Caki2 (cell line): Measurements from ENCODE around the gene ATP1A2. TPM values are rescaled to one million over a fixed set of nuclear protein-coding genes. Genes with fewer than 3 reads are reported as not detected.

Experiments used
- DNase-seq: peaks from one replicate; pipeline ENCODE4 v3.0.0-alpha.2; 2015; ENCODE audit warnings: low read depth
- in situ Hi-C: cut with HindIII; loops from 2 replicates; pipeline ENCODE4 v1.10.0; 2016; ENCODE audit warnings: low sequenced_read_pairs, low pct_unique_long_range_greater_than_20kb, mixed read lengths
- total RNA-seq: library from RNA; depleted of rRNA; stranded (reverse); fragments of >200 nt; shearing (Covaris generic); gene quantifications from 2 replicates; pipeline ENCODE4 v1.2.3, GENCODE V29; 2014; ENCODE audit warnings: low replicate concordance

ATP1A2 gene
- total RNA-seq, 1 experiment from 2014 or later, result not detected

DNA sequence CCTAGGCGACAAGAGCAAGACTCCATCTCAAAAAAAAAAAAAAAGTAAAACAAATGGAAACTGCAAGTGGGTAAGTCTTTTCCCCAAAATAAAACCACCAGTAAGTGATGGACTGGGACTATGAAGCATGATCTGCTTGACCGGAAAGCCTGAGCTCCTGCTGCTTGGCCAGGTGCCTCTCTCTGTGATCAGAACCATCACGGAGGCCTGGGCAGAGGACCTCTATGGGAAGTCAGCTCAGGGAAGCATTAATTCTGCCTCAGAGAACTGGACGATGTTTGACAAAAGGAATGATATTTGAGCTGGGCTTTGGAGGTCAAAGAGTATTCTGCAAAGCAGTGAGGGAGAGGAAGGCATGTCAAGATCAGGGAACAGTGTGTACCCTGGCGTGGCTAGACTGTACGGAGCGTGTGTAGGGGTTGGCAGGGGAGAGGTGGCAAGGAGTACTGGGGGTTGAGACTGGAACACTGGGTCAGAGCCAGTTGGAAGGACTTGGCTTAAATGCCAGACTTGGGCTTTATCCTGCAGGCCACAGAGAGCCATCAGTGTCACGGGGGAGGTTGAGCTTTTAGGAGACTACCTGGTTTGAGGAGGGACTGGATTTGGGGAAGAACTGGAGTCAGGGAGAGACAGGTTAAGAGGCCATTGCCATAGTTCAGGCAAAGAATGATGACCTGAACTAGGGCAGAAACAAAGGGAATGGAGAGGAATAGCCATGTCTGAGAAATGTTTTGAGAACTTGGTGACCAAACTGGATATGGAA lies 16.4 kb downstream of the ATP1A2 start:
- DNase-seq, result no peak
- in situ Hi-C loops, result no loop called here

DNA sequence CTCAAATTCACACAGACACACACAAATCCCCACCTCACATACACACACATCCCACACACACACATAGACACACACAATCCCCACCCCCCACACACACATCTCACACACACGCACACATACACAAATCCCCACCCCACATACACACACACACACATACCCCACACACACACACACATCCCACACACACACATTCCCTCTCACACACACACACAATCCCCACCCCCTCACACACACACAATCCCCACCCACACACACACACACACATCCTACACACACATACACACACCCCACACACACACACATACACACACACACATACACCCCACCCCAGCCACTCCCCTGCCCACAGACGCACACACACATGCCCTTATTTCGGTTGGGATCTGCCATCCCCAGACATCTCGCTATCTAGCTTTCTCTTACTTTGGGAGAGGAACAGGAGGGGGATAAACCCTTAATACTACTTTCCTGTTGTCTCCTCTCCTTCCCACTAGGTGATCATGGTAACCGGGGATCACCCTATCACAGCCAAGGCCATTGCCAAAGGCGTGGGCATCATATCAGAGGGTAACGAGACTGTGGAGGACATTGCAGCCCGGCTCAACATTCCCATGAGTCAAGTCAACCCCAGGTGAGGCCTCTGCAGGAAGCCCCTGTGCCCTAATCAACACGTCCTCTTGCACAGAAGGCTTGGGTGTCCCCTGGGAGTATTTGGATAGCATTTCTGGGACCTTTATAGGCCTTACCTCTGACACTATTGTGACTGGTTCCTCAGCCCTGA lies 18.6 kb downstream of the ATP1A2 start:
- DNase-seq, result no peak
- in situ Hi-C loops, result no loop called here

DNA sequence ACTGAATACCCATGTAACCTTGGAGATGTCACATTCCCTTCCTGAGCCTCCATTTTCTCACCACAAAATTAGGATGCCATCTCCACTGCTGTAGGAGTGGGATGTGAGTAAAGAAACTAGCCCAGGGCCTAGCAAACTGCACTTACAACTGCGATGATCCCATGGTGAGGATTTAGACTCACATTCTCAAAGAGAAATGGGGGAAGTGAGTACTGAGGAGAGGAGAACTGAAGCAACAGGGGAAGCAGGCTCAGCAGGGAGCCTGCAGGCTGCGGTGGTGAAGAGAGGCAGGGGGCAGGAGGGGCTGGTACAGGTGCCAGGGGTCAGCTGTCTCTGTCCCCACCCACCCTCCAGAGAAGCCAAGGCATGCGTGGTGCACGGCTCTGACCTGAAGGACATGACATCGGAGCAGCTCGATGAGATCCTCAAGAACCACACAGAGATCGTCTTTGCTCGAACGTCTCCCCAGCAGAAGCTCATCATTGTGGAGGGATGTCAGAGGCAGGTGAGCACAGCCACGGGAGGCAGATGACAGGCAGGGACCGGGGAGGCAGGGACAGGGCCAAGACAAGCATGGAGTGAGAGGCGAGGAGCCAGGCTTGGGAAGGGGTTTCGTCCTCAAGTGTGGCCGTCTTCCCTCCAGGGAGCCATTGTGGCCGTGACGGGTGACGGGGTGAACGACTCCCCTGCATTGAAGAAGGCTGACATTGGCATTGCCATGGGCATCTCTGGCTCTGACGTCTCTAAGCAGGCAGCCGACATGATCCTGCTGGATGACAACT lies 19.4 kb downstream of the ATP1A2 start:
- in situ Hi-C loops, result no loop called here
- no peak for DNase-seq

DNA sequence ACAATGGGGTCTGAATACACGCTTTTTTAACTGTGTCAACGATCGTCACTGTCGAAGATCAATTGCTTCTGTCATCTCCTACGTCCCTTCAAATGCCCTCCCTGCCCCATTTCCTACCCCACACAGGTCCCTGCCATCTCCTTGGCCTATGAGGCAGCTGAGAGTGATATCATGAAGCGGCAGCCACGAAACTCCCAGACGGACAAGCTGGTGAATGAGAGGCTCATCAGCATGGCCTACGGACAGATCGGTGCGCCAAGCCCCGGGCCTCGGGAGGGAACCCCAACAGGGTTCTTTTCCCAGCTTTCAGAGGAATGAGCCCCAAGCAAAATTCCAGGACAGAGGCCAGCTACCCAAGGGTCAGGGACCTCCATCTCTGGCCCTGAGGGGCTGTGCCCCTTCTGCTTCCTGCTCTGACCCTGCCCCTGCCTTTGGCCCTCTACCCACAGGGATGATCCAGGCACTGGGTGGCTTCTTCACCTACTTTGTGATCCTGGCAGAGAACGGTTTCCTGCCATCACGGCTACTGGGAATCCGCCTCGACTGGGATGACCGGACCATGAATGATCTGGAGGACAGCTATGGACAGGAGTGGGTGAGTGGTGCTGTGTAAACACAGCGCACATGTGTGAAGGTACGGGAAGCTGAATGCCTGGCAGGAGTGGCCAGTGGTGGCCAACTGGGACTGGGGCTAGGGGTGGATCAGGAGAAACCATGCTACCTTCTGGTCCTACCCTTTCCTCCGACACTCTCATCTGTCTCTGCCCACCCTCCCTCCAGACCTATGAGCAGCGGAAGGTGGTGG lies 20.8 kb downstream of the ATP1A2 start:
- in situ Hi-C loops, result no loop called here

DNA sequence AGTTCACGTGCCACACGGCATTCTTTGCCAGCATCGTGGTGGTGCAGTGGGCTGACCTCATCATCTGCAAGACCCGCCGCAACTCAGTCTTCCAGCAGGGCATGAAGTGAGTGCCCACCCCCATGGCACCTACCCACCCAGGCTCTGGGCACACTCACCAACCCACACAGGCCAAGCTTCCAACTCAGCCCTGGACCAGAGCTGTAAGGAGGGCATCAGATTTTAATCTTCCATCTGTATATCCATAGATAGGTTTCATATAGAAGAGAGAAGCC lies 21.3 kb downstream of the ATP1A2 start:
- DNase-seq, result no peak
- in situ Hi-C loops, result no loop called here

More for the DNA sequence above, 20.8 kb downstream of the ATP1A2 start:
- no peak for DNase-seq

DNA sequence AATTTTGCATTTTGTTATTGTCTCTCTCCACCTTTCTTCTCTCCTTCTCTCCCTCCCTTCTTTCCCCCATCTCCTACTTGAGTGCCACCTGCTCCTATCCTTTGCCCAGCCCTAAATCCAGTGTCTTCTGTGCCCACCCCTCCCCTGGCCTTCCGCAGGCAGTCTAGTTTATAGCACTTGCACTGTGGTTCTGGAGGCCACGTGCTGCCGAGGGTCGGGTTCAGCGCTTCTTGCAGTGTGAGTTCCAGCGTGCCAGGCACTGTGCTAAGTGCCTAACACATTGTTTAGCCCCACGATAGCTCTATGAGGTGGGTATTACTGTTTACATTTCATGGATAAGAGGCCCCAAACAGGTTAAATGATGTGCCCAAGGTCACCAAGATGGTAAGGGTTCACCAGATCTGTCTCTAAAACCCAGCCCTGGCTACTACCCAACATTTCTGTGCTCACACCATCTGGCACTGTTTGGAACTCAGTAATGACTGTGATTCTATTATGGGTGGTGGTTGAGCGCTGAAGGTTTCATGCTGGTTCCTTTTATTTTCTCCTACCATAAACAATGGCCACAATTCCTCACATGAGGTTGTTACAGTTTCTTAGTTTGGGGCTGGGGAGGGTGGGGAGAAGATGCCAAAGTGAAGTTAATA lies 21.8 kb downstream of the ATP1A2 start:
- in situ Hi-C loops, result no loop called here
- DNase-seq, result no peak

DNA sequence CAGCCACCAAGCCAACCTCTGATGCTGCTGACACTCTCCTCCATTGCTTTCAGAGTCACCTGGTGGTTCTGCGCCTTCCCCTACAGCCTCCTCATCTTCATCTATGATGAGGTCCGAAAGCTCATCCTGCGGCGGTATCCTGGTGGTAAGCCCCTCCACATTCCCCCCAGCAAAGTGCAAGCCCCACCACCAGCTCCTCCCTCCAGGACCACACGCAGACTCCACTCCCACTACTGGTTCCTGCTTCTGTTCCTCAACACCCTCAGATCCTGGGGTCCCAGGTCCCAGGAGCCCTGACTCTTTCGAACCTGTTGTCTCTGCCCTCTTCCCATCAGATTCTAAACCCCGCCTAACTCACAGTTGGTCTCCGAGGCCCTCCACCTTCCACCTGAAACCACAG lies 24.3 kb downstream of the ATP1A2 start:
- DNase-seq, result no peak
- in situ Hi-C loops, result no loop called here

DNA sequence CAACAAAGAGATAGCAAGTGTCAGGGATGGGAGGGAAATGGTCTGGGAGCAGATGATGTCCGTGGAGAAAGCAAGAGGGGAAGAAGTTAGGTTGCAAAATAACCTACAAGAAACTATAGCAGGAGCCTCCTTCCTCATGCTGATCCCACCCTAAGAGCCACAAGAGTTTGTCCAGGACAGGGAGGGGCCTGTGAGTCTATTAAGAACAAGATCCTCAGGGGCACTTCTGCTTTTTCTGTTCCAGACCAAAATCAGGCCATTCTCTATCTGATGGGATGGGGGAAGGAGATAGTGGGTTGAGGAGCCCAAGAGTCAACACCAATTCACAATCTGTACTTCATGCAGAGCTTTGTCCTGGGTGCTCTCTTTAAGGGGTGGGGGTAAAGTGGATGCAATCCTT lies 28.1 kb downstream of the ATP1A2 start:
- in situ Hi-C loops, result no loop called here
- no peak for DNase-seq

DNA sequence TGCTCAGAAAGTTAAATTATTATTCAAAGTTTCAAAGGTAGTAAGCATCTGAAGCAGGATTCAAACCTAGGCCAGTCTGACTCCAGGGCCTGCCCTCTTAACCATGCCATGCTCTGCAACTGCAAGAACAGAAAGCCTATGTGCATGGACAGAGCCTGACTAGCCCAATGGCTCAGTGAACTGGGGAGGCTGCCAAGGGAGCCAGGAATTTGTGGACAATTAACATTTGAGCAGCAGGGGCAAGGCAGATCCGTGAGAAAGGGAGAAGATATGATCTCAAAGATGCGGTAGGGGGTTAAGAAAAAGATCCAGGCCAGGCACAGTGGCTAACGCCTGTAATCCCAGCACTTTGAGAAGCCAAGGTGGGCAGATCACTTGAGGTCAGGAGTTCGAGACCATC lies 29.4 kb downstream of the ATP1A2 start:
- DNase-seq, result no peak
- in situ Hi-C loops, result no loop called here

DNA sequence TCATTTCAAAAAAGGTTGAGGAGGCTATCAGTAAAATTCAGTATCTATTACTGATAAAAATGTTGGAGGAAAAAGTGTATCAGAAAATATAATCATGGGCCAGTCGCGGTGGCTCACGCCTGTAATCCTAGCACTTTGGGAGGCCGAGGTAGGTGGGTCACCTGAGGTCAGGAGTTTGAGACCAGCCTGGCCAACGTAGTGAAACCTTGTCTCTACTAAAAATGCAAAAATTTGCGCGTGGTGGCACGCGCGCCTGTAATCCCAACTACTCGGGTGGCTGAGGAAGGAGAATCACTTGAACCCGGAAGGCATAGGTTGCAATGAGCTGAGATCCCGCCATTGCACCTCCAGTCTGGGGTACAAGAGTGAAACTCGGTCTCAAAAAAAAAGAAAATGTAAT lies 30.5 kb downstream of the ATP1A2 start:
- in situ Hi-C loops, result no loop called here
- DNase-seq, result no peak

DNA sequence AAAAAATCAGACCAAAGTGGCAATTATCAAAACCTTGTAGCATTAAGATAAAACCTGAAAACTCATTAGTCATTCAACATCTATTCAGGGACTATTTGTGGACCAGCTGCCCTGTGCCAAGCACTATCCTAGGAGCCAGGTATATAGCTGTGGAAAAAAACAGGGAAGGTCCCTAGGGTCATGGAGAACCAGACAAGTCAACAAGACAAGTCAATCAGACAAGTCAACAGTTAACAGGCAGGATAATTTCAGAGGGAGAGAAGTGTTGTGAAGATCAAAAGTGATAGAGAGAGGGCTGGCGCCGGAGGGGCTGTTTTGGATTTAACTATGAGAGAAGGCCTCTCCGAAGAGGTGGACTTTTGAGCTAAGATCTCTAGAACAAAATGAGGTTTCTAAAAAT lies 32.6 kb downstream of the ATP1A2 start:
- in situ Hi-C loops, result no loop called here
- no peak for DNase-seq

DNA sequence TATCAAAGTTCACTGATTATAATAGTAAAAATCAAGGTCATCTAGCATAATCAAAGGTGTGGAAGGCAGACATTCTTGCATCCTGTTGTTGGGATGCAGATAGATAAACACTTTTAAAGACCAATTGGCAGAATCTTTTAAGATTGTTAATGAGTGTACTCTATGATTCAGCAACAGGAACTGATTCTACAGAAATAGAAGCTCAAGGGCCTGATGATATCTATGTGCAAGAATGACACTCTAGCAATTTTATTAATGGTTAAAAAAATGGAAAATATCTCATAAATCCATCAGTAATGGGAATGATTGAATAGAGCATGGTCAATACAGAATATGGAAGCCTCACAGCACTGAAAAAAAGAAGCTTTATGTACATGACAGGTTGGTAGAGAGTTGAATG lies 33.7 kb downstream of the ATP1A2 start:
- DNase-seq, result no peak
- in situ Hi-C loops, result no loop called here

DNA sequence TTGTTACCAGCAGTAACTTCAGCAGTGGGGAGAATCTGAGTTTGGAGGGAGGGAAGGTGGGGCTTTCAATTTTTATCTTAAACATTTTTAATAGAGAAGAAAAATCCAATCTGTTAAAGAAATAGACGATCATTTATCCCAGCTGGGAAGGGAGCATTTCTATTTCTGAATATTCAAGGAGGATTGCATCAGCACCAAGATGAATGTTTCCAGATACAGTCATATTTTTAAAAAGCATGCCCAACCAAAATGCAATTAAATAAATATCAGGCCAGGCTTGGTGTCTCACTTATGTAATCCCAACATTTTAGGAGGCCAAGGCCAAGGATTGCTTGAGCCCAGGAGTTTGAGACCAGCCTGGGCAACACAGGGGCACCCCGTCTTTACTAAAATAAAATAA lies 34.2 kb downstream of the ATP1A2 start:
- in situ Hi-C loops, result no loop called here
- DNase-seq, result no peak

DNA sequence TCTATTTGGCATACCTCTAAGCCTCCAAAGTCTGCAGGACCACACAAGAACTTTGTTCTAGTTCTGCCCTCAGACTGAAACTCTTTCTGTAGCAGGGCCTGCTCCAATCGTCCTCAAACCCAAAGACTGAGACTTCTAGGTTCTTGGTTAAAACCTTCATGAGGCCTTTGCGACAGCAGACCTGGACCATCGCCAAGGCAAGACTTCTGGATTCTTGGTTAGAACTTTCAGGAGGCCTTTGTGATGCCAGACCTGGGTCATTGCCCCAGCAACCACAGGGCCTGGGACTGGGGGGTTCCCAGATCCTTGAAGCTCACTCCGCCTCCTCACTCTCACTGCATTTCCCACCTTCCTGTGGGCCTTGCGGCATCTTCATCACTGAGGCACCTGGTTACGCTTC lies 35.7 kb downstream of the ATP1A2 start, which contains the start of gene ATP1A4:
Gene ATP1A4 (plus strand): TSS at position 301 of the 400 bp plus-strand sequence. CDS start 438 bp downstream, outside the sequence.
- DNase-seq, result no peak
- in situ Hi-C loops, result no loop called here

DNA sequence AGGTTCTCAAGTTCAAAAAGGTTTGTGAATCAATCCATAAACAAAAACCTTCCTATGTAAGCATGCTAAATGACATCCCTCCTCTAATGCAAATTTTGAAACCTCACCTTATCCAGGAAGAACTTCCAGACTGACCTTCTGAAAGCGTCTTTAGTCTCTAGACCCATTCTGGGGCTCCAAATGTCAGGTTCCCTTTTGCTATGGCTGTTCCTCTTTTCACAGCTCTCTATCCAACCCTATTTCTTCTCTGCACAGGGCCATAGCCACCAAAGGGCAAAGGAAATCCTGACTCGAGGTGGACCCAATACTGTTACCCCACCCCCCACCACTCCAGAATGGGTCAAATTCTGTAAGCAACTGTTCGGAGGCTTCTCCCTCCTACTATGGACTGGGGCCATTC lies 39.2 kb downstream of the ATP1A2 start:
- in situ Hi-C loops, result no loop called here
- DNase-seq, result no peak

DNA sequence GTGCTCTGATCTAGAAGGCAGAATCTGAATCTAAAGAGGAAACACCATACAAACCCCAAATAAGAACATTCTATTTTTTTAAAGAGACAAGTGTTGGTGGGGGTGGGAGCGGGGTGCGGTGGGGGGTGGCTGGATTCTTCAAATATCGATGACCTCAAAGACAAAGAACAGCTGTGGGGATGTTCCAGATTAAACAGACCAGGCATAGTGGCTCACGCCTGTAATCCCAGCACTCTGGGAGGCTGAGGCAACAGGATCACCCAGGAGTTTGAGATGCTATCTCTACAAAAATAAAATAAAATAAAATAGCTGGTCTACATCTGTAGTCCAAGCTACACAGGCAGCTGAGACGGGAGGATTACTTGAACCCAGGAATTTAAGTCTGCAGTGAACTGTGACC lies 40.8 kb downstream of the ATP1A2 start:
- DNase-seq, result no peak
- in situ Hi-C loops, result no loop called here

DNA sequence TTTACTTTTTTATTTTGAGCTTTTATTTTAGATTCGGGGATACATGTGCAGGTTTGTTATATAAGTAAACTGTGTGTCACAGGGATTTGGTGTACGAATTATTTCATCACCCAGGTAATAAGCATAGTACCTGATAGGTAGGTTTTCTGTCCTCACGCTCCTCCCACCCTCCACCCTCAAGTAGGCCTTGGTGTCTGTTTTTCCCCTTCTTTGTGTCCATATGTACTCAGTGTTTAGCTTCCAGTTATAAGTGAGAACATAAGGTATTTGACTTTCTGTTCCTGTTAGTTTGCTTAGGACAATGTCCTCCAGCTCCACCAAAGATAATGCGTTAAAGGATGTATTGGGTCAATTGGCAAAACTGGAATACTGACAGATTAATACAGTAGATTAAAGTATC lies 41.6 kb downstream of the ATP1A2 start:
- in situ Hi-C loops, result no loop called here
- DNase-seq, result no peak

DNA sequence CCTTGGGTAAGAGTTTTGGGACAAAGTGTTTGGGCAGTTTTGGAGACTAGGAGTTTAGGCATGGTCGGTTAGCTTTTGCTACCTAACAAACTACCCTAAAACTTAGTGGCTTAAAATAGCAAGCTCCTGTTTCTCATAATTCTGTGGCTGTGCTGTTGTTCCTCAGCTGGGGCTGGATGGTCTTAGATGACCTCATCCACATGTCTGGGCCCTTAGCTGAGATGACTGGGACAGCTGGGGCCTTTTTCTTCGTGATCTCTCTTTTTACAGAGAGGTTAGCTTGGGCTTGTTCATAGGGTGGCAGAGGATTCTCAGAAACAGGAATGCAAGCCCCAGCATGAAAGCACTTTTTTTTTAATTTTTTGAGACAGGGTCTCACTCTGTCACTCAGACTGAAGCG lies 42.5 kb downstream of the ATP1A2 start:
- in situ Hi-C loops, result no loop called here
- DNase-seq, result no peak
